HG03571 (cell line): Measurements from ENCODE around the gene C19orf47.

ENCODE experiments used
- ATAC-seq: cut with Tn5 transposase; IDR thresholded peaks from one replicate; pipeline ENCODE4 v1.9.1; 2021; ENCODE audit not compliant: unreplicated experiment

C19orf47 gene

DNA sequence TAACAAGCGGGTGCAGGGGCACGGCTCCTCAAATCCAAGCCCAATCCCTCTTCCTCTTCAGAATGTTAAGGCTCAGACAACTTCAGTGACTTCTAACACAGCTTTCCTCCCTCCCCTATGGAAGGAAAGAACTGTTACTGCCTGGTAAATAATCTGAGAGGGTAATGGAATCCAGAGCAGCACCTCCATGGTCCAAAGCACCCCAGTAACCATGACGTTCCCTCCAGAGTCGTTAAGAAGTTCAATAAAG is 64.0 kb downstream of the C19orf47 start:
- no peak for ATAC-seq

DNA sequence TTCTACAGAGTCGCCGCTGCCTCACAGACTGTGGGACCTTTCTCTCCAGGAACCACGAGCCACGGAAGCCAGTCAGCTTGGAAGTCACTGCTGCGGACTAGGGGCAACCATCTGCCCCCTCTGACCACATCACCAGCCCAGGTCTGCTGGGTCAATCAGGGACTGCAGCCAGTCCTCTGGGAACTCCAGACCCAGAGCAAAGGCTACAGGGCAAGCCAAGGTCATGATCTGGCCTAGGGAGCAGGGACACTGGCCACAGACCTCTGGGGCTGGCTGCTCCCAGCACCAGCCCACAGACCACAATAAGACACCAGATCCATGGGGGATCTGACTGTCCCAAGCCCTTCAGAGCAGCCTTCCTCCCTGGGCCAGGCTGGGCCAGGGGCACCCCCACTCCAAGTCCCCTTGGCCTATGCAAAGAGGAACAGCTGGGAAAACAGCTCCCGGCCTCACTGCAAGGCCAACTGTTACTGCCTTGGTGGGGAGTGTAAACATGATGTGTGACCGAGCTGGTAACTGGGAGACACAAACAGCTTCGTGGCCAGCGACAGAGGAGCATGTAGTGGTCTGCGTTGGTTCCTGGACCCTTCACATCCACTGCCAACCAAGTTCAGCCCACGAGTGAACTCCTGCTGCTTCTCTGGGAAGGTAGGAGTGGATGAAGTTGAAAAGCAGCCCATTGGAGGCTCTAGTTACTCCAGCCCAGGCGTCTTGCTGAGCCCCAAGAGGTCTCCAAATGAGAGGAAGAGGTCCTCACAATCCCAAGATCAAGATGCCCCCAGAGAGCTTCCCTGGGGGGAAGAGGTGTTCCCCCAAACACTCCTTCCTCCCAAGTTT is 64.6 kb downstream of the C19orf47 start:
- no peak for ATAC-seq

DNA sequence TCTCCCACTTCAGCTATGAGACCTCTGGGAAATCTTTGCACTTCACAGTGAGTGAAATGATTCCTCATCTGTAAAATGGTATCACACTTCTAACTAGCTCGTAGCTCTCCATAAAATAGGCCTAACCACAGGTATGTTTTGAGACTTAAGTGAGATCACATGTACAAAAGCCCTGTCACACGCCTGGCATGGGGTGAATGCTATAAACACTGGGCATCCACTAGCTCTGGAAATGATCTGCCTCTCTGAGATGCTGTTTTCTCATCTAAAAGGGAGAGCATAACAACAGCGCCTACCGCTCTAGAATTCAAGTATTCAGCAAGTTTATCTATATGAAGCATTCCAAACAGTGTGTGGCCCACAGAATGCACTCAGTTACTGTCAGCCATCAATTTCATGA is 65.3 kb downstream of the C19orf47 start:
- ATAC-seq = no peak

DNA sequence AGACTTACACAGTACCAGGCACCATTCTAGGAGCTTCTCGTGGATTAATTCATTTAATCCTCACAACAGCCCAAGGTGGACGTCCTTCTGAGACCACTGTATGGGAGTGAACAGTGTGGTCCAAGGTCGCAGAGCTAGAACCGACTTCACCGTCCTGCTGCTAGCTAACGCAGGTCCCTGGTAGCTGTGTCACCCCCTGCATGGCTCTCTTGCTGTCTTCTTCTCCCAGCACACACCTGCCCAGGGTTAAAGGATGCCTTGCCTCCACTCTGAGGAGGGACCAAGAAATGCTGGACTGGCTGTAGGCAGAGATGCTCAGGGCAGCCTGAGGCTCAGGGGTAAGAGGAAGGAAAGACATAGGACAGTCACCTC is 66.0 kb downstream of the C19orf47 start:
- ATAC-seq = no peak

DNA sequence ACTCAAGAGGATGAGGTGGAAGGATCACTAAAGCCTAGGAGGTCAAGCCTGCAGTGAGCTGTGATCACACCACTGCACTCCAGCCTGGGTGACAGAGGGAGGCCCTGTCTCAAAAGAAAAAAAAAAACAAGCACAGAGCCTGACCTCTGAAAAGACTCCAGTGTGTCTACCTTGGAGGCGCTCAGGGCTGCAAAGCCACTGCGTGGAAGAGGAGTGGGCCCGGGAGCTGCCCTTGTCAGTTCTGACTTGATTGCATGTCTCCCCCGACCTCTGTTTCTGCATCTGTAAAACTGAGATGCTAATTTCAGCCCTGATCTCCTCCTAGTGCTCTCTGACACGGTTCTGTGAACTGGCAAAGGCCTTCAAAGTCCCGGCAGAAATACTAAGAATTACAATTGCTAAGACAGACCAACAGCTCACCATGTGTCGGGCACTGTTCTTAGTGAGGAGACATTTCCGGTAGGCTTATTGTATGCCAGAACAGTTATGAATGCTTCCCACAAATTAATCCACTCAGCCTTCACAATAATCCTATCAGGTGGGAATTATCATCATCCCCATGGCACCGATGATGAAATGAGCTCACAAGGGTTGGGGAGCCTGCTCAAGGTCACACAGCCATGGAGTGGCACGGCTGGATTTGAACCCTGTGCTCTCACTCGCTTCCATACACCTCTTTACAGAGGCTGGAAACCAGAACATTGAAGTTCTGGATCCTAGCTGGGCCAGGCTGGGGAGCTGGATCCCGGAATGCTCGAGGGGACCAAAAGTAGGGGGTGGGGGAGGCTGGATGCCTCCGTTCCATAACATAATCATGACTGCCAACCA is 66.6 kb downstream of the C19orf47 start:
- no peak for ATAC-seq

DNA sequence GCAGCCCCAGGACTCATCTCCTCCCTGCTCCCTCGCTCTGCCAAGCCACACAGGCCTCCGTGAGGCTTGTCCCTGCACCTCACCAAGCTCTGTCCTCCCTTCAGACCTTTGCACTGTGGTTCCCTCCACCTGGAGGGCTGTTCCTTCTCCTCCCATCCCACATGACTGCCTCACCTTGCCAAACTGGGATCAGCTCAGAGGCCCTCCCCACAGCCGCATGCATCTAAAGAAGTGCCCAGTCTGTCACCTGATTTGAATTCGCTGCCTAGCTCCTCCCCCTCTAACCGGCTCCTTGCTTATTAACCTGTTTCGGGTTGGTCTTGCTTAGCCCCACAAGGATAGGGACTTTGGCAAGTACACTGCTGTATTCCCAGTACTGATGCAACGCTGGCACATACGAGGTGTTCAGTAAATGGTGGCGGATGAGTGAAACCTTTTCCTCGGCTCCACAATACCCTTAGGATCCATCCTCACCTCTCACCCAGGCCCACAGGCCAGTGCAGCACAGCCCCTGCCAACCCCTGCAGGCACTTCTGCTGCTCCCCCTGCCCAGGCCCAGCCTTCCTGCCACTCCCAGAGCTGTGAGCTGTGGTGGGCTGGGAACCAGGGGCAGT is 67.5 kb downstream of the C19orf47 start:
- ATAC-seq = no peak

DNA sequence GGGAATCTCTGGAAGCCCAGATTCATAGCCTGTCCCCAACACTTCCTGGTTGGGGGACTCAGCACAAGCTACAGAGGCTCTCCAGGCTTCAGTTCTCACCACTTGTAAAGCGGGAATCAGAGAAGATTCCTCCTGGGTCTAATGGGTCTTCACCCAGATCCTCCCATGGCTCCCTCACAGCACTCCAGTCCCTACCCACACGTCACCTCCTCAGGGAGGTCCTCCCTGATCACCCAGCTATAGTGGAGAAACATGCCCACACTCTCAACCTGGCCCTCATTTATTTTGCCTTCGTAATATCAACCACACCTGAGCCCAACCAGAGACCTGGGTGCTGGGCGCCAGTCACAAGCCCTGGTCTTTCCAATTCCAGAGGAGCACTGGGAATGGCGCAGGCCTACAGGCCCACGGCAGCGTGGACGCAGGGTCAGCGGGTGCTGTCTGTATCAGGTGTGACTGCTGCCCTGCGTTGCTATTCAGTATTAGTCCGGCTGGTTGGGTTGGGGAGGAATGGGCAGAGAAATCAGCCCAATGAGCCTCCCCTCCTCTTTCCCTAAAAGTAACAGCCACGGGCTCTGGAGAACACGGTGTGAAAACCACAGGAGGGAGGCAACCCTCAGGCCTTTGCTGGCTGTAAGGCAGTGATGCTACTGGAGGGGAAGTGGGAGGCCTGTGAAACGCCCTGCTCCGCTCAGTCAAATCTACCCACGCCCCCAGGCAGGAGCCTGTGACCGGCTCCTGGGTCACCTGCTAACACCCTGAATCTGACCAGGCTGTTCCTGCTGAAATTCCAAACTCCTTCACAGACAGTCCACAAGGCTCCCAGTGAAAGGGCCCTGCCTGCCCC is 68.2 kb downstream of the C19orf47 start:
- no peak for ATAC-seq

DNA sequence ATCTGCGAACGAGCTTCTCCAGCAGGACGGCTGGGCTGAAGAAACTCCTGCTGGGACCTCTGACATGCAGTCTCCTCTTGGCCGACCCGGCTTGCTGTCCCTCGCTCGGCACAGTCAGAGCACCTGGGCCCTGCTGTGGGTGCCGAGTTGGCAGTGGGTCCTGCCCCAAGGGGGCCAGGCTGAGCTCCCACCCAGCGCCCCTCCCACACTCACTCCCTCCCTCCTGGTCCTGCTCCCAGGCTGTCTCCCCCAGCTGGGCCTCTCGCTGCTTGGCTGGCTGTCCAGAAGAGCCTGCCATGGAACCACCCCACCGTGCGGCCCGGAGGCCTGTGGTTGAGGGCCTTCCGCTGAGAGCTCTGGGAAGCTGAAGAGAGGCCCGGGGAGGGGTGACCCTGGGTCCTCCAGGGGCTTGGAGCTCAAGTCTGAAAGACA is 69.1 kb downstream of the C19orf47 start:
- ATAC-seq = no peak

DNA sequence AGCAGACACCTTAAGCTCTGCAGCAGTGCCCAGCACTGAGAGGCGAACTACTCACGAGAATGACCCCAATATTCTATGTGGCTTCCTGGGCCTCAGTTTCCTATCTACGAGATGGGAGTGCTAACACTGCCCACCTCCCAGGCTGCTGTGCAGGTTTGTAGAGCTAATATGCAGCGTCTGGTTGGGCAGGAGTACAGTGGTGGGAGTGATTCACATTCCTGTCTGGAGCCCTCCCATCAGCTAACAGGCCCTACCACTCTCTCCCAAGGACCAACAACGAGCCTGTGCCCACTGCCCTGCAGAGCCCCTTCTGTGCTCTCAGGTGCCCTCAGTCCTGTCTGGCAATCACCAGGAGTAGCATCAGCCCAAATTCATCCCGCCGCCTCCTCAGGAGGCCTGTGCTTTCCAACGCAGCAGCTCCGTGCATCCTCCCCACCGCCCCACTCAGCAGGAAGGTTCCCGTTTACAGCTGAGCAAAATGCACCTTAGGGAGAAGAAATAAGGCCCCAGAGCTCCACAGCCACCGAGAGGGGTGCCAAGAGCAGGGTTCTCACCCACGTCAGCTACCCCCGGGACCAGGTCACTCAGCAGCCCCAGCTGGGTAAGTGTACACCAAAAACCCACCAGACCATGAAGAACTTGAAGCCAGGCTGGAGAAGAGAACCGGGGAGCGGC is 69.7 kb downstream of the C19orf47 start:
- ATAC-seq = no peak

DNA sequence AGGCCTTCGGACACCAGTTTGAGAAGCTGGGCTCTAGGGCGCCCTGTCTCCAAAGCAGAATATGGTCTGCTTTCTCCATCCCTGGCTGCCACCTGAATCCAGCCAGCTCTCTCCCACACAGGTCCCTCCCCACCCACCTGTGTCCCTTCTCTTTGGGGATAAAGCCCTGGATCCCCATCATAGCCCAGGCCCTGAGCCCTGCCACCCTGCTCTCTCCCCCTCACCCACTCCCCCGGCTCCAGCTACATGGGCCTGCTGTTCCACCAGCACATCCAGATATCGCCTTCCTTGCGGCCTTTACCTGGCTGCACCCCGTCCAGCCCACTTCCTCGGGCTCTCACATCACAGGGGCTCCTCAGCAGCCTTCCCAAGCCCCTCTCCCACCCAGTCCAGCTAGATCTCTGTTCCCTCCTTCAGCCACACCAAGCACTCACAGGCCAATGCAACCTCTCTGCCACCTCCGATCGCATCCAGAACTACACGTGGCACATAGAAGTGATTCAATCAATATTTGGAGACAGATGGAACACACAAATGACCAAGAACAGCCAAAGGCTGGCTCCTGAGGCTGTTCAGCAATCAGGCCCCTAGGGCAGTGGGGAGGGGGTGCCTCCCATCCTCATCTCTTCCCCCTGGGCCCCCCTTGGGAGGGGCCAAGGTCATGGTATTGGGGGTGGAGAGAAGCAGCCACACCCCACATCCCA is 70.7 kb downstream of the C19orf47 start:
- ATAC-seq = no peak

DNA sequence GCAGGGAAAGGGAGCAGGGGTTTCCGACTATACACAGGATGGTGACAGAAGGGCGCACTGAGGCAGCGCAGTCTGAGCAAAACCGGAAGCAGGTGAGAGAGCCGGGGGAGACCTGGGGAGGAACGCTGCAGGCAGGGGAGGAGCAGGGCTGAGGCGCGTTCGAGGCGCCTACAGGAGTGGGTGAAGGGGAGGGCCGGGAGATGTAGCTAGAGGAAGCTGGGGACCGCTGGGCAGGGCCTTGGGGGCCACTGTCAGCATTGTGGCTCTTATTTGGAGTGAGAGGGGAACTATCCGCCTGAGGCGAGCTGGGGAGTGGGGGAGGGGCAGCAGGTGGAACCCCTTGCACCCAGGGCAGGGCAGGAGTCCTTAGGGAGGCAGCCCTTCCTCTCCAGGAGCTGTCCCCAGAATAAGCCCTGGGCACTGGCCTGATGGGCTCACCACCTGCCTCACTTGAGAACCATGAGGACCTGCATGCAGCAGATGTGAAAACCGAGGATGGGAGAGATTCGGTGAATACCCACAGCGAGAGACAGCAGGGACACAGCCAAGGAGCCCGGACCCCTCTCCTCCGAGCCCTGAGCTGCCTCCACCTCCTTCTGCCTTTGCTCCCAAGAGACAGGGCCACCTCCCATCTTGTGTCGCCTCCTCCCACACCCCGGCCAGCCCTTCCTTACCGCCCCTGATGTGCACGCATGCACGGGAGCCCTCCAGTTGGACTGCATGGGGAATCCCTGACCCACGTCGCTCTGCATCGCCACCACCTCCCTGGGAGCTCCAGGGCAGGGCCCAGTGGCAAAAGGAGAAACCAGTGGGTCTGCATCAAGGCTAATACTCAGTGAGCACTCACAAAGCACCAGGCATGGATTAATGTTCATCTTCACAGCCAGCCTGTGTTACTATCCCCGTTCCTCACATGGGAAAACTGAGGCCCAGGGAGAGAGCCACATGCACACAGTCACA is 73.3 kb downstream of the C19orf47 start:
- ATAC-seq = no peak

DNA sequence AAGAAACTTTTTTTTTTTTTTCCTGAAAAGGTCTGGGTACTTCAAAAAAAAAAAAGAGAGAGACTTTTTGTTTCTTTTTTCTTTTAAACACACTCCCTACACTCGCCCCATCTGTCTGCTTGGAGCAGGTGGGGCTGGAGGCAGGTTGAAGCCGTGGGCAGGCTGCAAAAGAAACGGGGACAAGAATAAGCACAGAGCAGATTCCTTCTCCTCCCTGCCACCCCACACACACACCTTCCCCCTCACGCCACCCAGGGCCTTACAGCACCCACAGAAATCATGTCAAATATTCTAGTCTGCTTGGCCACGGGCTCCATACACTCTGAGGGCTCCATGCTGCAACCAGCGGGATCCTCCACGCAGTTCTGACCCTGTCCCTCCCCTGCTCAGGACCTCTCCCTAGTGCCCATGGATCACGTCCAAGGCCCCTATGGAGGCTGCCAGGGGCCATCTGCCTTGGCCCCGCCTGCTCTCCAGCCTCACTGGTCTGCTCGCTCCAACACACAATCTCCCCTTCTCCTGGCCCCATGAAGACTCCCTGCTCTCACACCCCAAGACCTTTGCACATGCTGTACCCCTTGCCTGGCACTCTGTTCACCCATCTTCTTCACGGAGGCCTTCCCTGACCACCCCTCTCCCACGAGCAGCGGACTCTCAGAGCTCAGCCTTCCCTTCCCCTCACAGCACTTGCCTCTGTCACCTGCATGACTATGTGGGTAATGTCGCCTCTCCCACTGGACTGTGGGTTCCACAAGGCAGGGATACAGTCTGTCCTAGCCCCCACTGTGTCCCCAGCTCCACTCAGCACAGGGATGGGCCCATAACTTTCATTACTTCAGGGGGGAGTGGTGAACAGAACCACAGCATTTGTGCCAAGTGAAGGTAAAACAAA is 74.5 kb downstream of the C19orf47 start:
- ATAC-seq = no peak

DNA sequence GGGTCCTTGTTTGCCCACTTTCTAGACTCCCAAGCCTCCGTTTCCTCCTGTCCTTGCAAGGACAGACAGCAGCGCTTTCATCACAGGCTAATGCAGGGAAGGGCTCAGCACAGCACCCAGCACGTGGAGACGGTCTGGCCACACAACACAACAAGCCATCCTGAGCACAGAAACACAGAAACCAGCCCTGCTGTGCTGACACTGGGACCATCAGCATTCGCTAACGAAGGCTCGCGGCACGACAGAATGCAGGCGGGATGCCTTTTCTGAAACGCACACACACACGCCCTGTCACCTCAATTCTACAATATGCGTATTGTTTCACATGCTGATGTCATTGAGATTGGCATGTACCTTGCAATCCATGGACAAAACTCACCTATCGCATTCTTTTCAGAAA is 75.9 kb downstream of the C19orf47 start:
- ATAC-seq = no peak

DNA sequence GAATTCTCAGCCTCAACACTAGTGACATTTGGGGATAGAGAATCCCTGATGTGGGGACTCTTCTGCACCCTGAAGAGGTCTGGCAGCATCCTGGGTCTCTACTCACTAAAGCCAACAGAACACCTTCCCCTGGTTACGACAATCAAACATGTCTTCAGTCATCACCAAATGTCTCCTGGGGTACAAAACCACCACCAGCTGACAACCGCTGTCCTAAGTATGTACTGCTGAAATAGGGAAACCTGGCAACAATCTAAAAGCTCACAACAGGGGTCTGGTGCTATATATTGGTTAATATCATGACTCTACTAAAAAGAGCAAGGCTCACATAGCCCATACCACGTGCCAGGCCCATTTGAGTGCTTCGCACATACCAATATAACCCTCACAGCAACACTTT is 76.5 kb downstream of the C19orf47 start:
- ATAC-seq = no peak

DNA sequence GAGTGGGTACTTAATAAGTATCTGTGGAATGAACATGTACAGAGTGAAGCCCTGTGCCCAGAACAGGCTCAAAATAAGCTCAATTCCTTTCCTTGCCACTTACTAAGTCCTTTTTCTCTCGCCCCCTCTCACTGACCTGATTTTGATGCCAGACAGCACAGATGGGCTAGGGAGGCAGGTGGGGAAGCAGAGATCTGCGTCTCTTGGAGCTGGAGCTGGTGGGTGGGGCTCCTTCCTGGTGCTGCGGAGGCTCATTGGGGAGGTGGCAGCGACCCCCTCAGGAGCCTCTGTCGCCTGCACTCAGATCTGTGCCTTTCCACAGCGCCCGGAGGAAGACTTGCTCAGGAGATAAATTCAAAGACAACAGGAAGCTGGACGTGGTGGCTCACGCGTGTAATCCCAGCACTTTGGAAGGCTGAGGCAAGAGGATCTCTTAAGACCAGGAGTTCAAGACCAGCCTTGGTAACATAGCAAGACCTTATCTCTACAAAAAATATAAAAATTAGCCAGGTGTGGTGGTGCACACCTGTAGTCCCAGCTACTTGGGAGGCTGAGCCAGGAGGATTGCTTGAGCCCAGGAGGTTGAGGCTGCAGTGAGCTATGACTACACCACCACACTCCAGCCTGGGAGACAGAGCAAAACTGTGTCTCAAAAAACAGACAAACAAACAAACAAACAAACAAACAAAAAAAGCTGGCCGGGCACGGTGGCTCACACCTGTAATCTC is 77.7 kb downstream of the C19orf47 start:
- no peak for ATAC-seq
